ENCODE results near the gene TCERG1L. TPM values are rescaled to one million over a fixed set of nuclear protein-coding genes. Genes with fewer than 3 reads are reported as not detected.

TCERG1L gene
- polyA plus RNA-seq, 1 of the 3 experiments (the other 2 are of a cell fraction), result not detected

GRCh38 chr10:131222986-131223385 lies 88.5 kb downstream of the TCERG1L start:
- Histone ChIP-seq H3K9me2 (no peaks in the 10 kb centered on the region), H3K4me3 (ENCODE audit: low read depth in 2 of 2, low read length in 1 of 2) (no peak overlapping the region), H3K9ac (no peak overlapping the region), H2AFZ (ENCODE audit: low read depth) (no peak overlapping the region), H3K4me1 (ENCODE audit: control insufficient read depth in 1 of 2, insufficient read depth in 2 of 2, low read depth in 1 of 2, low read length in 1 of 2) (no peaks in the 10 kb centered on the region), H3K27me3 (ENCODE audit: insufficient read depth) (no peaks in the 10 kb centered on the region), H3K4me2 (no peak overlapping the region), H3F3A (replicated peaks; ENCODE audit: insufficient read depth) (no peaks in the 10 kb centered on the region), H4K20me1 (ENCODE audit: insufficient read depth) (no peaks in the 10 kb centered on the region), H3K27ac (ENCODE audit: low read depth in 2 of 2, low read length in 1 of 2) (no peak overlapping the region), H3K79me2 (ENCODE audit: insufficient read depth) (no peaks in the 10 kb centered on the region), H3K36me3 (replicated peaks in 1 of 2; ENCODE audit: control insufficient read depth in 1 of 2, insufficient read depth in 2 of 2, low read length in 1 of 2) (no peaks in the 10 kb centered on the region), H3K9me3 (no peaks in the 10 kb centered on the region)
- ChIA-PET POLR2A (no interaction called here), CTCF (no interaction called here)
- DNase-seq, result no peak
- WGBS (ENCODE audit: low lambda C conversion rate), result no CpG with 5 or more reads among the region's 16 CpGs
- no peak for TF ChIP-seq RCOR1 (IDR thresholded peaks at IDR 0.05; ENCODE audit: low read length)
- no peak for TF ChIP-seq TCF12 (IDR thresholded peaks at IDR 0.05)
- TF ChIP-seq POLR2AphosphoS5 (IDR thresholded peaks at IDR 0.05; ENCODE audit: low read depth, low read length), result no peak
- TF ChIP-seq FOXJ3 (CRISPR knock-in tag; IDR thresholded peaks at IDR 0.05), result no peak
- no peak for TF ChIP-seq NRF1 (IDR thresholded peaks at IDR 0.05; ENCODE audit: low read depth, low read length)
- no peak for TF ChIP-seq RFX5 (IDR thresholded peaks at IDR 0.05; ENCODE audit: low read length)
- TF ChIP-seq FOXM1 (IDR thresholded peaks at IDR 0.05; ENCODE audit: low read depth), result no peak
- TF ChIP-seq EZH2phosphoT487 (IDR thresholded peaks at IDR 0.05; ENCODE audit: borderline replicate concordance, low read depth), result no peak
- TF ChIP-seq ZBTB33 (IDR thresholded peaks at IDR 0.05; ENCODE audit: borderline replicate concordance, low read depth), result no peak
- no peak for TF ChIP-seq TEAD4 (IDR thresholded peaks at IDR 0.05; ENCODE audit: borderline replicate concordance, insufficient read depth)
- no peak for TF ChIP-seq YY1 (IDR thresholded peaks at IDR 0.05; ENCODE audit: low read depth)
- TF ChIP-seq GATA2 (CRISPR knock-in tag; IDR thresholded peaks at IDR 0.05), result no peak
- TF ChIP-seq JUND (IDR thresholded peaks at IDR 0.05), result no peak

- no peak overlapping the region for H3K27ac ChIP-seq (ENCODE audit: low read depth in 2 of 2, low read length in 1 of 2)
- H3K9me3 ChIP-seq, result no peaks in the 10 kb centered on the region
- DNase-seq, result no peak
- H3K27me3 ChIP-seq (ENCODE audit: insufficient read depth), result no peaks in the 10 kb centered on the region
- H3K9ac ChIP-seq, result no peak overlapping the region
- H3K4me1 ChIP-seq (ENCODE audit: control insufficient read depth in 1 of 2, insufficient read depth in 2 of 2, low read depth in 1 of 2, low read length in 1 of 2), result no peaks in the 10 kb centered on the region
- H3K9me2 ChIP-seq, result no peaks in the 10 kb centered on the region
- 57% methylated on average over 19 of the region's 23 CpGs for WGBS (ENCODE audit: low lambda C conversion rate)
- no peak overlapping the region for H3K4me2 ChIP-seq
- H3F3A ChIP-seq (replicated peaks; ENCODE audit: insufficient read depth), result no peaks in the 10 kb centered on the region
- no peaks in the 10 kb centered on the region for H3K36me3 ChIP-seq (replicated peaks in 1 of 2; ENCODE audit: control insufficient read depth in 1 of 2, insufficient read depth in 2 of 2, low read length in 1 of 2)
- H2AFZ ChIP-seq (ENCODE audit: low read depth), result no peak overlapping the region
- ChIA-PET CTCF (no interaction called here), POLR2A (no interaction called here)
- H3K4me3 ChIP-seq (ENCODE audit: low read depth in 2 of 2, low read length in 1 of 2), result no peak overlapping the region
- H4K20me1 ChIP-seq (ENCODE audit: insufficient read depth), result no peaks in the 10 kb centered on the region
- H3K79me2 ChIP-seq (ENCODE audit: insufficient read depth), result no peaks in the 10 kb centered on the region
- no peak for TF ChIP-seq MAX (IDR thresholded peaks at IDR 0.05; ENCODE audit: low read depth)
- no peak for TF ChIP-seq FOXJ3 (CRISPR knock-in tag; IDR thresholded peaks at IDR 0.05)
- no peak for TF ChIP-seq IRF3 (IDR thresholded peaks at IDR 0.05; ENCODE audit: low read depth, low read length)
- no peak for TF ChIP-seq NRF1 (IDR thresholded peaks at IDR 0.05; ENCODE audit: low read depth, low read length)
- TF ChIP-seq USF2 (IDR thresholded peaks at IDR 0.05; ENCODE audit: borderline replicate concordance, low read depth, low read length), result no peak
- no peak for TF ChIP-seq JUND (IDR thresholded peaks at IDR 0.05)
- no peak for TF ChIP-seq MEF2A (IDR thresholded peaks at IDR 0.05; ENCODE audit: borderline replicate concordance, low read depth)
- TF ChIP-seq EZH2phosphoT487 (IDR thresholded peaks at IDR 0.05; ENCODE audit: borderline replicate concordance, low read depth), result no peak
- no peak for TF ChIP-seq MXI1 (IDR thresholded peaks at IDR 0.05; ENCODE audit: low read depth, low read length)
- no peak for TF ChIP-seq CHD2 (IDR thresholded peaks at IDR 0.05; ENCODE audit: low read length, partially characterized antibody)
- TF ChIP-seq RAD21 (IDR thresholded peaks at IDR 0.05; ENCODE audit: low read length), result no peak
- TF ChIP-seq CTCF (IDR thresholded peaks at IDR 0.05), result no peak
- no peak for TF ChIP-seq SMC3 (IDR thresholded peaks at IDR 0.05; ENCODE audit: low read depth, low read length)
- TF ChIP-seq RFX5 (IDR thresholded peaks at IDR 0.05; ENCODE audit: low read length), result no peak
- TF ChIP-seq SIN3A (IDR thresholded peaks at IDR 0.05; ENCODE audit: borderline replicate concordance, low read depth, low read length), result no peak
- no peak for TF ChIP-seq RCOR1 (IDR thresholded peaks at IDR 0.05; ENCODE audit: low read length)
Measured at GRCh38 chr10:131221632-131222277, 89.8 kb downstream of the TCERG1L start.
